Measurements from ENCODE around the gene SV2A.

SV2A gene, protein sequence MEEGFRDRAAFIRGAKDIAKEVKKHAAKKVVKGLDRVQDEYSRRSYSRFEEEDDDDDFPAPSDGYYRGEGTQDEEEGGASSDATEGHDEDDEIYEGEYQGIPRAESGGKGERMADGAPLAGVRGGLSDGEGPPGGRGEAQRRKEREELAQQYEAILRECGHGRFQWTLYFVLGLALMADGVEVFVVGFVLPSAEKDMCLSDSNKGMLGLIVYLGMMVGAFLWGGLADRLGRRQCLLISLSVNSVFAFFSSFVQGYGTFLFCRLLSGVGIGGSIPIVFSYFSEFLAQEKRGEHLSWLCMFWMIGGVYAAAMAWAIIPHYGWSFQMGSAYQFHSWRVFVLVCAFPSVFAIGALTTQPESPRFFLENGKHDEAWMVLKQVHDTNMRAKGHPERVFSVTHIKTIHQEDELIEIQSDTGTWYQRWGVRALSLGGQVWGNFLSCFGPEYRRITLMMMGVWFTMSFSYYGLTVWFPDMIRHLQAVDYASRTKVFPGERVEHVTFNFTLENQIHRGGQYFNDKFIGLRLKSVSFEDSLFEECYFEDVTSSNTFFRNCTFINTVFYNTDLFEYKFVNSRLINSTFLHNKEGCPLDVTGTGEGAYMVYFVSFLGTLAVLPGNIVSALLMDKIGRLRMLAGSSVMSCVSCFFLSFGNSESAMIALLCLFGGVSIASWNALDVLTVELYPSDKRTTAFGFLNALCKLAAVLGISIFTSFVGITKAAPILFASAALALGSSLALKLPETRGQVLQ

DNA sequence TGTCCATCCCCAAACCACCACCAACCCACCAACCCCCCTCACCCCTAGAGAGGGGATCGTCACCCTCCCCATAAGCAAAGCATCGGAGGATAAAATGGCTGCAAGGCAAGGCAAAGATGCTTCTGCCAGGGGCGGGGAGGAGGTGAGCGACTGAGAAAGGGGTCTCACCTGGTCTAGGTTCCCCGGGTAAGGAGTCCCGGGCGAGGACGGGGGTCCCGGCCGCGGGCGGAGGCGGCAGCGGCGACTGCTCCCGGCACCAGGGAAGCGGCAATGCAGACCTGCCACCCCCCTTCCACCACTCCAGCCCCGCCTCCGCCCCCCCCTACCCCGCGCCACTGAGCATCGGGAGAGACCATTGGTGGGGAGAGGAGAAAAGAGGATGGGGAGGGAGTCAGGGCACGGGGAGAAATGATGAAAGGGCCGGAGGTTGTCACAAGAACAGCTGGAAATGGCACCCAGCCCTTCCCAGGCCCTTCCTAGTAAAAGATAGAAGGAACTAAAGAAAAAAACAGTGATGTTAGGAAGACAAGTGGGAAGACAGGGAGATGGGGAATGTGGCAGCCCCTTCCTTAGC is at the start of gene SV2A:
Gene SV2A (minus strand): TSS at position 274 of the 574 bp plus-strand sequence. CDS start 4,004 bp downstream, outside the sequence.
- TF ChIP-seq, protein P1, sequence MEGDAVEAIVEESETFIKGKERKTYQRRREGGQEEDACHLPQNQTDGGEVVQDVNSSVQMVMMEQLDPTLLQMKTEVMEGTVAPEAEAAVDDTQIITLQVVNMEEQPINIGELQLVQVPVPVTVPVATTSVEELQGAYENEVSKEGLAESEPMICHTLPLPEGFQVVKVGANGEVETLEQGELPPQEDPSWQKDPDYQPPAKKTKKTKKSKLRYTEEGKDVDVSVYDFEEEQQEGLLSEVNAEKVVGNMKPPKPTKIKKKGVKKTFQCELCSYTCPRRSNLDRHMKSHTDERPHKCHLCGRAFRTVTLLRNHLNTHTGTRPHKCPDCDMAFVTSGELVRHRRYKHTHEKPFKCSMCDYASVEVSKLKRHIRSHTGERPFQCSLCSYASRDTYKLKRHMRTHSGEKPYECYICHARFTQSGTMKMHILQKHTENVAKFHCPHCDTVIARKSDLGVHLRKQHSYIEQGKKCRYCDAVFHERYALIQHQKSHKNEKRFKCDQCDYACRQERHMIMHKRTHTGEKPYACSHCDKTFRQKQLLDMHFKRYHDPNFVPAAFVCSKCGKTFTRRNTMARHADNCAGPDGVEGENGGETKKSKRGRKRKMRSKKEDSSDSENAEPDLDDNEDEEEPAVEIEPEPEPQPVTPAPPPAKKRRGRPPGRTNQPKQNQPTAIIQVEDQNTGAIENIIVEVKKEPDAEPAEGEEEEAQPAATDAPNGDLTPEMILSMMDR (IDR thresholded peaks at IDR 0.05; ENCODE audit: borderline replicate concordance, insufficient read depth, low read depth, low read length): no peak
- H3K4me3 ChIP-seq (ENCODE audit: low read depth, low read length): peak within 1 kb of the TSS; percentile 69

DNA sequence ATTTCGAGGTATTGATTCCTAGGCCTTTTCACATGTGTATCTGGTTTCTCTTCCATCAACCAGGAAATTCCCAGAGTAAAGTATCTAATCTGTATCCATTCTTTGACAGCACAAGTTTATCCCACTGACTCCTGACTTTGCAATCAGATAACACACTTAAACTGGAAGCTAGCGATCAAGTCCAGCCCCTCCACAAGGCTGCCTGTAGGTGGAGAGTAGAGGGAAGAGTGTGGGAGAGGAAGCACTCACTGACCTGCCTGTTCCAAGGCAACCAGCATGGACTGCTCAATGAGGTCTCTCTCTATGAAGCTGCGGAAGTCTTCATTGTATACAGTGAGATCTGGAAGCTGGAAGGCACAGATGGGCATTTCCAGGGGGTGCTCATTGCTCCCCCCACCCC is 49.4 kb upstream of the SV2A start:
- no peak overlapping the region for H3K4me3 ChIP-seq (ENCODE audit: low read depth, low read length)
- TF ChIP-seq, protein P1 (IDR thresholded peaks at IDR 0.05; ENCODE audit: borderline replicate concordance, insufficient read depth, low read depth, low read length): no peak

DNA sequence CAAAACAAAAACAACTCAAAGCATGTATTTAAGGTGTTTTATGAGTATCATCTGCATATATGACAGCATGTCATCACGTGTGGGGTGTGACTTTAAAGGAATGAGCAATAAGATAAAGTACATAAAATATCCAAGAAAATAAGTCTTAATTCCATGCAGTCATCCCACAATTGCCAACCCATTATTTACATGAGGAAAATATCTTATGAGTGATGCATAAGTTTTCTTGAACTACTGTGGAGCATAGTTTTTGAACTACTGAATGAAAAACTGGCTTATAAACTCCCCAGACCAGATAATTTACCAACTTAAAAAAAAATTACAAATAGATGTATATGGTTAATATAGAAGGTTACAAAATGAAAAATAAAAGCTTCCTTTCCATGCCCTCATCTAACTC is 48.8 kb upstream of the SV2A start:
- TF ChIP-seq, protein P1 (IDR thresholded peaks at IDR 0.05; ENCODE audit: borderline replicate concordance, insufficient read depth, low read depth, low read length): no peak
- H3K4me3 ChIP-seq (ENCODE audit: low read depth, low read length): no peak overlapping the region

DNA sequence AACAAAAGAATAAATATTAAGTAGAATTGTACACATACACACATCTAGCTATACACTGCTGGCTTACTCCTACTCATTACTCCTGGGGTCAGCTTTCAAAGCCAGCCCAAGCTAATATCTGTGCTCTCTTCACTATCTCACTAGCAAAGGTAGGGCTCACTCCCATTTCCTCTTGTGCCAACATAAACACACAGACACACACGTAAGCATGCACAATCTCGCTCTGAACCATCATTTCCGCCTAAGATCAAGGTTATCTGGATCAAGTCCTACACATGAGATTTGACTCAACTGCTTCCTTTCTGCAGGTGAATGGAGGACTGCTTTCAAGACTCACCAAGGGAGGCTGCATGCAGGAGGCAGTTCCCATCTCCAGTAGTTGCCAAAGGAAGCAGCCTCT is 47.8 kb upstream of the SV2A start:
- H3K4me3 ChIP-seq (ENCODE audit: low read depth, low read length): no peak overlapping the region
- TF ChIP-seq, protein P1 (IDR thresholded peaks at IDR 0.05; ENCODE audit: borderline replicate concordance, insufficient read depth, low read depth, low read length): no peak

DNA sequence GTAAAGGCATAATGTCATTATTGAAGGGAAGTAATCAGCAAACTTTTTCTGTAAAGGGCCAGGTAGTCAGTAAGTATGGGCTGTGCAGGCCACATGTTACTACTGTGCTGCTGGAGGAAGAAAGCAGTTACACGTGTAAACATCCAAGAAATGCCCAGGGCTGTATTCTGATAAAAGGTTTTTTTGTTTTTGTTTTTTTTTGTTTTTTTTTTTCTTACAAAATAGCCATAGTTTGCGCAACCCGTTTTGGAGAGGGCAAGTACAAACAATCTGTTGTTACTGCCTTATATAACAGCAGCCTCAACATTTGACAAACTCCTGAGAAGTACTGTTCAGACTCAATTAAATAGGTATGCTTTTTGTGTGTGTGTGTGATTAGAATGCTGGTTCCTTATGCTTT is 45.7 kb upstream of the SV2A start:
- TF ChIP-seq, protein P1 (IDR thresholded peaks at IDR 0.05; ENCODE audit: borderline replicate concordance, insufficient read depth, low read depth, low read length): no peak
- no peak overlapping the region for H3K4me3 ChIP-seq (ENCODE audit: low read depth, low read length)

DNA sequence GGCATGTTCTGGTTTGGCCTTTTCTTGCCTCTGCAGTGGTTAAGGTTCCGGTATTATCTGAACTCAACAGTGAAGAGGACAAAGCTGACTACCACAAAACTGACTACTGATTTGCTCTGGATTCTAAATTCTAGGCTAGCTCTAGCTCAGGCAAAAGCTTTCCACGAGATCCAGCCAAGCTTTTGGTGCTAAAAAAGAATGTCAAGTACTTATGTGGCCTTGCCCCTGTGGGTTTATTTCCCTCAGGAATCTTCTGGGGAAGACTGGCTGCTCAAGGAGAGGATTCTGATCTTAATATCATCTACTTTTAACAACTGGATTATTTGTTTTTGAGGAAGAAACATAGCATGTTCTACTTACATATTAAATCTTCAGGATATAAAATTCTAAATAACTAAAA is 45.1 kb upstream of the SV2A start:
- TF ChIP-seq, protein P1 (IDR thresholded peaks at IDR 0.05; ENCODE audit: borderline replicate concordance, insufficient read depth, low read depth, low read length): no peak
- no peak overlapping the region for H3K4me3 ChIP-seq (ENCODE audit: low read depth, low read length)
